Measurements from ENCODE around the gene LCP2.
A peak's percentile ranks its signal among the peaks of the same experiment; 100 is the strongest.

LCP2 gene

DNA sequence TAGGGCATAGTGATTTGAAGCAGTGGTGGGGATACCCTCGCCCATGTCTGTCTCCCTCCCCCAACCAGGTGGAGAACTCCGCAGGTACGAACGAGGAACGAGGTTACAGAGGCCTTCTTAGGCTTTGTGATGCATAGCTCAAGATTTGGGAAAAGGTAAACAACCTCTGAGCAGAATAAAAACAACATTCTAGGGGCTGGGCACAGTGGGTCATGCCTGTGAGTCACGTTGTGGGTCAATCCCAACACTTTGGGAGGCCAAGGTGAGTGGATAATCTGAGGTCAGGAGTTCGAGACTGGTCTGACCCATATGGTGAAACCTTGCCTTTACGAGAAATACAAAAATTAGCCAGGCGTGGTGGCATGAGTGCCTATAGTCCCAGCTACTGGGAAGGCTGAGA is 3.6 kb upstream of the LCP2 start:
- Histone ChIP-seq H3K9ac (ENCODE audit: low read depth, low read length, poor library complexity, severe bottlenecking) (no peak overlapping the region), H3K27me3 (ENCODE audit: insufficient read depth, low read length, poor library complexity, severe bottlenecking) (no peaks in the 10 kb centered on the region), H3K4me2 (ENCODE audit: low read depth, low read length, poor library complexity, severe bottlenecking) (no peak overlapping the region), H3K9me2 (replicated peaks; ENCODE audit: low read depth, low read length) (no peaks in the 10 kb centered on the region), H2AFZ (ENCODE audit: low read length) (no peak overlapping the region), H3K79me2 (ENCODE audit: insufficient read depth, low read length) (peaks cover 53% of the 10 kb centered on the region), H3F3A (ENCODE audit: low read depth) (0 out of 2 replicates have a peak, but pooled peaks cover 3% of the 10 kb centered on the region), H4K20me1 (ENCODE audit: insufficient read depth, low read length, poor library complexity, severe bottlenecking) (peaks cover 4% of the 10 kb centered on the region), H3K4me3 (ENCODE audit: low read length, poor library complexity, severe bottlenecking) (no peak overlapping the region), H3K9me3 (ENCODE audit: insufficient read depth, low read depth, low read length) (no peaks in the 10 kb centered on the region), H3K36me3 (ENCODE audit: insufficient read depth, low read length) (no peaks in the 10 kb centered on the region), H3K4me1 (ENCODE audit: insufficient read depth, low read length, poor library complexity, severe bottlenecking) (peaks cover 48% of the 10 kb centered on the region)
- TF ChIP-seq, protein P1, sequence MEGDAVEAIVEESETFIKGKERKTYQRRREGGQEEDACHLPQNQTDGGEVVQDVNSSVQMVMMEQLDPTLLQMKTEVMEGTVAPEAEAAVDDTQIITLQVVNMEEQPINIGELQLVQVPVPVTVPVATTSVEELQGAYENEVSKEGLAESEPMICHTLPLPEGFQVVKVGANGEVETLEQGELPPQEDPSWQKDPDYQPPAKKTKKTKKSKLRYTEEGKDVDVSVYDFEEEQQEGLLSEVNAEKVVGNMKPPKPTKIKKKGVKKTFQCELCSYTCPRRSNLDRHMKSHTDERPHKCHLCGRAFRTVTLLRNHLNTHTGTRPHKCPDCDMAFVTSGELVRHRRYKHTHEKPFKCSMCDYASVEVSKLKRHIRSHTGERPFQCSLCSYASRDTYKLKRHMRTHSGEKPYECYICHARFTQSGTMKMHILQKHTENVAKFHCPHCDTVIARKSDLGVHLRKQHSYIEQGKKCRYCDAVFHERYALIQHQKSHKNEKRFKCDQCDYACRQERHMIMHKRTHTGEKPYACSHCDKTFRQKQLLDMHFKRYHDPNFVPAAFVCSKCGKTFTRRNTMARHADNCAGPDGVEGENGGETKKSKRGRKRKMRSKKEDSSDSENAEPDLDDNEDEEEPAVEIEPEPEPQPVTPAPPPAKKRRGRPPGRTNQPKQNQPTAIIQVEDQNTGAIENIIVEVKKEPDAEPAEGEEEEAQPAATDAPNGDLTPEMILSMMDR (conservative IDR thresholded peaks at IDR 0.05; ENCODE audit: low read length) = no peak
- TF ChIP-seq EZH2phosphoT487 (IDR thresholded peaks at IDR 0.05; ENCODE audit: borderline replicate concordance) = no peak

DNA sequence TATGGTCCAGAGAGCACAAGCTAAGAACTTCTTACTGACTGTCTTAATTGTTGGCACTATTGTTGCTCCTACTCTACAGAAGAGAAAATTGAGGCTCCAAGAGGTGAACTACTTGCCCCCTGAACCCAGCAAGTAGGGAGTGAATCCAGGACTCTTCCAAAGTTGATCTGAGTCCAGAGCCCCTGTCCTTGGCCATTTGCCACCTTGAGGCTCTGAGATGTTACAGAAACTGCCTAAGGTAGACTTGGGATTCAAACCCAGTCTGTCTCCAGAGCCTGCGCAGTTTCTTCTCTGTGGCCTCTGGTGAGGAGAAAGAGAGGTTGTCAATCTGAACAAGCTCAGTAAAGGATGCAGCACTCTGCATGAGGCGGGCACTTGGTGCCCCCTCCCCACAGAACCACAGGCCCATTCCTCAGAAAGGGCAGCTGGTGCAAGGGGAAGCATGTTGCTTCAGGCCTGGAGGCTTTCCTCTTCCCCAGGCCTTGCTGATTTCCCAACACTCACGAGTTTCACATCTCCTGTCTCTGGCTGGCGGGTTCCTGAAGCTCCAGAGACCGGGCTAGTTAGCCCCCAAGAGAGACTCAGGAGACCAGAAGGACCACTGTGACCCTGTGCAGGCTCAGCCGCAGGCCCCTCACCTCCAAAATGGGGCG is 2.9 kb upstream of the LCP2 start:
- H3K27me3 ChIP-seq (ENCODE audit: insufficient read depth, low read length, poor library complexity, severe bottlenecking) = no peaks in the 10 kb centered on the region
- no peak overlapping the region for H3K4me3 ChIP-seq (ENCODE audit: low read length, poor library complexity, severe bottlenecking)
- H3K4me2 ChIP-seq (ENCODE audit: low read depth, low read length, poor library complexity, severe bottlenecking) = no peak overlapping the region
- H2AFZ ChIP-seq (ENCODE audit: low read length) = no peak overlapping the region
- TF ChIP-seq, protein P1 (conservative IDR thresholded peaks at IDR 0.05; ENCODE audit: low read length) = no peak
- peaks cover 9% of the 10 kb centered on the region for H4K20me1 ChIP-seq (ENCODE audit: insufficient read depth, low read length, poor library complexity, severe bottlenecking)
- H3K79me2 ChIP-seq (ENCODE audit: insufficient read depth, low read length) = peaks cover 59% of the 10 kb centered on the region
- no peaks in the 10 kb centered on the region for H3K36me3 ChIP-seq (ENCODE audit: insufficient read depth, low read length)
- H3K4me1 ChIP-seq (ENCODE audit: insufficient read depth, low read length, poor library complexity, severe bottlenecking) = peaks cover 44% of the 10 kb centered on the region
- no peak overlapping the region for H3K9ac ChIP-seq (ENCODE audit: low read depth, low read length, poor library complexity, severe bottlenecking)
- H3K9me2 ChIP-seq (replicated peaks; ENCODE audit: low read depth, low read length) = no peaks in the 10 kb centered on the region
- H3K9me3 ChIP-seq (ENCODE audit: insufficient read depth, low read depth, low read length) = no peaks in the 10 kb centered on the region
- H3F3A ChIP-seq (ENCODE audit: low read depth) = 0 out of 2 replicates have a peak, but pooled peaks cover 3% of the 10 kb centered on the region

DNA sequence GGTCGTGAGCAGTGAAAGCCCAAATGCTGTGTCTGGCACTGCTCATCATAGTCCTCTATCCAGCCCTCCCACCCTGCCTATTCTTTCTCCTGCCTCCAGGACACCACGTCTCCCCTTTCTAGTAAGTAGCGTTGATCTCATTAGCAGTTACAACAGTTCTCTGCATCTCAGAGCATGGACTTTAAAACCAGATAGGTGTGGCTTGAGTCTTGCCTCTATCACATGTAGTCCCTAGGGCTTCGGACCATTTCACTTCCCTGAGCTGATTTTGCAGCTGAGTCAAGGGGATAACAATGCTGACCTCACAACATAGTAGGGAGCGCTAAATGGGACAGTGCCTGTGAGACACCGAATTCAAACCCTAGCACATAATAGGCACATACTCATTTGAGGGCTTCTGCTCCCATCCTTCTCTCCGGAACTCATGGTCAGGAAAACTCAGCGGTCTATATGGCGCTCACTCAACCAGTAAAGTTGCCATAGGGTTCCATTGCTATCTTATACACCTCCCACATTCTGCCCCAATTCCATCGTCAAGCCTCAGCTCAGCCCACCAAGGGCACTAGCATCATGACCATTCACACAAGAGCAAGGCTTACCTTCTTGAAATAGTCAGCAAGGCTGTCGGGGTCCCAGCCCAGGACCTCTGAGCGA is 515 bp downstream of the LCP2 start:
- H3K79me2 ChIP-seq (ENCODE audit: insufficient read depth, low read length) = peaks cover 81% of the 10 kb centered on the region
- no peaks in the 10 kb centered on the region for H3F3A ChIP-seq (ENCODE audit: low read depth)
- H3K9me3 ChIP-seq (ENCODE audit: insufficient read depth, low read depth, low read length) = no peaks in the 10 kb centered on the region
- peak overlapping the region; percentile 91 for H3K4me2 ChIP-seq (ENCODE audit: low read depth, low read length, poor library complexity, severe bottlenecking)
- H2AFZ ChIP-seq (ENCODE audit: low read length) = no peak overlapping the region
- no peaks in the 10 kb centered on the region for H3K9me2 ChIP-seq (replicated peaks; ENCODE audit: low read depth, low read length)
- peaks cover 30% of the 10 kb centered on the region for H3K4me1 ChIP-seq (ENCODE audit: insufficient read depth, low read length, poor library complexity, severe bottlenecking)
- peaks cover 26% of the 10 kb centered on the region for H4K20me1 ChIP-seq (ENCODE audit: insufficient read depth, low read length, poor library complexity, severe bottlenecking)
- peaks cover 11% of the 10 kb centered on the region for H3K36me3 ChIP-seq (ENCODE audit: insufficient read depth, low read length)
- H3K9ac ChIP-seq (ENCODE audit: low read depth, low read length, poor library complexity, severe bottlenecking) = peak overlapping the region; percentile 99
- TF ChIP-seq EZH2phosphoT487 (IDR thresholded peaks at IDR 0.05; ENCODE audit: borderline replicate concordance) = no peak
- TF ChIP-seq, protein P1 (conservative IDR thresholded peaks at IDR 0.05; ENCODE audit: low read length) = no peak
- peak overlapping the region; percentile 99 for H3K4me3 ChIP-seq (ENCODE audit: low read length, poor library complexity, severe bottlenecking)
- no peaks in the 10 kb centered on the region for H3K27me3 ChIP-seq (ENCODE audit: insufficient read depth, low read length, poor library complexity, severe bottlenecking)

Measured in Loucy (cell line).